Cardiac fibroblast (primary cell): ENCODE results near the gene NLRP6.

ENCODE experiments used
- DNase-seq, 2 donors: peaks; one replicate each; pipeline versions ENCODE4 v3.0.0 to v3.0.0-alpha.2; 2010; ENCODE audit warnings: low read depth in 2 of 2
- H3K4me3 ChIP-seq, 2 donors: replicated peaks in 1 of 2; 1 replicate in 1 of 2; 2 replicates in 1 of 2; pipeline ENCODE4 v1.5.1; 2011; ENCODE audit warnings: low read depth in 2 of 2, low read length in 2 of 2, mild to moderate bottlenecking in 2 of 2, moderate library complexity in 1 of 2
- CTCF ChIP-seq: IDR thresholded peaks from one replicate; pipeline ENCODE4 v1.5.1; 2011; ENCODE audit warnings: low read depth, mild to moderate bottlenecking, low read length, inconsistent platforms

Gene NLRP6

GRCh38 chr11:250740-251299, 27.4 kb upstream of the NLRP6 start:
- no peak overlapping the region for H3K4me3 ChIP-seq
- peak; percentile 70 for TF ChIP-seq CTCF
- peak; percentile 73 for DNase-seq

GRCh38 chr11:251550-251949, 26.7 kb upstream of the NLRP6 start:
- no peak for TF ChIP-seq CTCF
- no peak for DNase-seq
- H3K4me3 ChIP-seq, result no peak overlapping the region

DNA sequence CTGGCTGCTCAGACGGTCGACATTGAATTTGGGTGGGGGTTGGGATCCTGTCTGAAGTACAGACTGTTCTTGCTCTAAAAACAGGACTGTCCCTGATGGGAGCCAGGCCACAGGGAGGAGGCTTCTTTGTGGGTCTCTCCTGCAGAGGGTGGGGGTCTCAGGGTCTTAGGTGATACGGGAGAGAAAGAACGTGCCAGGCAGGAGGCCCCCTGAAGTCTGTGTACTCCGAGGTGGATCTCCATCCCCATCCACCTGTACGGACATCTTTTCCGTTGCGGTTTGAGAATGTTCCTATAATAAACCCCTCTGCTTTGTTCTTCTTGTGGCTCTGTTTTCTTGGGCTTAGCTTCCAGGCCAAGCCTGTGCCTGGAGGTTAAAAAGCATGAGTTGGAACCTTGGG, 25.5 kb upstream of the NLRP6 start:
- no peak for TF ChIP-seq CTCF
- no peak overlapping the region for H3K4me3 ChIP-seq
- no peak for DNase-seq

GRCh38 chr11:253160-253885, 24.9 kb upstream of the NLRP6 start:
- H3K4me3 ChIP-seq, result no peak overlapping the region
- no peak for TF ChIP-seq CTCF
- no peak for DNase-seq

DNA sequence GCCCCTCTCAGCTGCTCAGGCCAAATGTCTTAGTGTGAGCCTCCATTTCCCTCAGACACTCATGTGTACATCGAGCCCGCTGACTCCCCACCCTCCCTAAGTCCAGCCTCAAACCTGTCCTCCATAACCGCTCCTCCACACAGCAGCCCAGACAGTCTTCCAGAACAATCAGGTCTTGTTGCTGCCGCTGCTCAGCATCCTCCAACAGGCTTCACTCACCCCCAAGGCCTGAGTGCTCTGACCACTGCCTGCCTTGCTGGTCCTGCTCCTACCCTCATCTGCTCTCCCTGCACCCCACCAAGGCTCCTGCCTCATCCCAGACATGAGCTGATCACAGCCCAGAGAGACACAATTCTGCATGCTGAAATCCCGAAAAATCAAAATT, 24.3 kb upstream of the NLRP6 start:
- no peak for TF ChIP-seq CTCF
- H3K4me3 ChIP-seq, result no peak overlapping the region
- no peak for DNase-seq

DNA sequence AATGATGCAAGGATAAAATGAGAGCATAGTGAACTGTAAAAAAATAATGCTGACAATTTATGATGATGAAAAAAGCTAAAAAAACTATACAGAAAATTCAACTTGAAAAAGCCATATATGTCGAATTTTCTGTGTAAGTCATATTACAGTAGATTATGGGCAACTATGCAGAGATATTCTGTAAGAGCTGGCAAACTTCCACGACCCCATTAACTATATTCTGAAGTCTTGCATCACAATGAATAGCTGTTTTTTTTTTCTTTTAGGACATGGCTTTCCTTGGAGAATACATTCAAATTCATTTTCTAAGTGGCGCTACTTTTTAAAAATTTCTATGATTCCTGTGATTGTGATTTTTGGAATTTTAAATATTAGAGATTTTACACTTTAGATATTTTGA, 23.0 kb upstream of the NLRP6 start:
- H3K4me3 ChIP-seq, result no peak overlapping the region
- DNase-seq, result peak; percentile 47 to 74
- no peak for TF ChIP-seq CTCF
